B cell (primary cell): Measurements from ENCODE around the gene IL1RAPL1. TPM values are rescaled to one million over a fixed set of nuclear protein-coding genes. Genes with fewer than 3 reads are reported as not detected.

Experiments used
- ATAC-seq: fragments of 200-7000 bp; cut with Tn5 transposase; one replicate; pipeline ENCODE4 v1.10.0; 2021; ENCODE audit warnings: low read depth, mild to moderate bottlenecking, moderate number of reproducible peaks, moderate library complexity
- CTCF ChIA-PET: fragments of 350-600 bp; sonication (Branson Sonifier 250); formaldehyde crosslinking; loops from one replicate; lab custom pipeline; 2021; ENCODE audit warnings: antibody characterized with exemption, inconsistent platforms; lab: Charles Lee
- POLR2A ChIA-PET: fragments of 350-600 bp; sonication (Branson Sonifier 250); formaldehyde crosslinking; loops from one replicate; lab custom pipeline; 2021; ENCODE audit warnings: antibody characterized with exemption; lab: Charles Lee
- DNase-seq: peaks from one replicate; pipeline ENCODE4 v3.0.0; 2013
- H2AFZ ChIP-seq: 2 replicates; pipeline ENCODE4 v1.6.1; 2012; ENCODE audit warnings: mild to moderate bottlenecking, low read depth, low read length; ENCODE audit not compliant: insufficient read depth, poor library complexity, severe bottlenecking
- H3K27ac ChIP-seq, 2 donors: 1 replicate in 1 of 2; 2 replicates in 1 of 2; pipeline ENCODE4 v1.5.1; 2012 to 2013; ENCODE audit warnings: low read length in 2 of 2, mild to moderate bottlenecking in 2 of 2, moderate library complexity in 1 of 2
- H3K27me3 ChIP-seq, 4 experiments: fragments of 200-600 bp in 1 of 4; sonication (generic) in 1 of 4; replicated peaks in 1 of 4; 1 replicate in 2 of 4; 2 replicates in 2 of 4; pipeline versions ENCODE4 v1.6.1 to v1.7.0; 2013 to 2016; ENCODE audit warnings: low read length in 3 of 4, mild to moderate bottlenecking in 2 of 4, mixed read lengths in 1 of 4, moderate library complexity in 1 of 4; ENCODE audit not compliant: insufficient read depth in 4 of 4, control insufficient read depth in 3 of 4; ENCODE audit errors: control extremely low read depth in 1 of 4
- H3K36me3 ChIP-seq, 2 experiments: replicated peaks in 1 of 2; 1 replicate in 1 of 2; 2 replicates in 1 of 2; pipeline versions ENCODE4 v1.6.1 to v1.7.1; 2013; ENCODE audit warnings: low read length in 1 of 2; ENCODE audit not compliant: insufficient read depth in 2 of 2, control insufficient read depth in 1 of 2; ENCODE audit errors: control extremely low read depth in 1 of 2, extremely low read depth in 1 of 2
- H3K4me1 ChIP-seq, 2 donors: fragments of 200-600 bp in 1 of 2; sonication (generic) in 1 of 2; 1 replicate in 1 of 2; 2 replicates in 1 of 2; pipeline versions ENCODE4 v1.5.1 to v1.6.1; 2013 to 2017; ENCODE audit warnings: low read length in 2 of 2; ENCODE audit not compliant: control insufficient read depth in 2 of 2, insufficient read depth in 2 of 2
- H3K4me2 ChIP-seq: replicated peaks from 2 replicates; pipeline ENCODE3; 2012; ENCODE audit warnings: mild to moderate bottlenecking, low read depth, low read length; ENCODE audit not compliant: poor library complexity, severe bottlenecking
- H3K4me3 ChIP-seq, 5 experiments: fragments of 200-600 bp in 1 of 5; sonication (generic) in 1 of 5; 1 replicate in 3 of 5; 2 replicates in 2 of 5; pipeline versions ENCODE4 v1.5.1 to v1.7.0; 2011 to 2016; ENCODE audit warnings: low read length in 4 of 5, mild to moderate bottlenecking in 4 of 5, low read depth in 2 of 5, control low read depth in 1 of 5, moderate library complexity in 1 of 5; ENCODE audit not compliant: insufficient read depth in 1 of 5; ENCODE audit errors: control extremely low read depth in 1 of 5, extremely low read depth in 1 of 5
- H3K79me2 ChIP-seq: fragments of 200-600 bp; sonication (generic); one replicate; pipeline ENCODE4 v1.6.0; 2016; ENCODE audit warnings: low read length; ENCODE audit not compliant: control insufficient read depth, insufficient read depth
- H3K9ac ChIP-seq: fragments of 200-600 bp; sonication (generic); 2 replicates; pipeline ENCODE4 v1.6.1; 2017; ENCODE audit warnings: mild to moderate bottlenecking, low read length, moderate library complexity
- H3K9me3 ChIP-seq, 3 donors: one replicate each; pipeline versions ENCODE4 v1.6.1 to v1.7.1; 2013; ENCODE audit warnings: low read length in 2 of 3; ENCODE audit not compliant: control insufficient read depth in 2 of 3, insufficient read depth in 1 of 3; ENCODE audit errors: control extremely low read depth in 1 of 3
- H4K20me1 ChIP-seq: 2 replicates; pipeline ENCODE4 v1.6.0; 2012; ENCODE audit warnings: mild to moderate bottlenecking, low read length; ENCODE audit not compliant: insufficient read depth, control insufficient read depth, poor library complexity, severe bottlenecking
- H3K27ac Mint-ChIP-seq: one replicate; pipeline ENCODE4 v1.8.0; 2021; ENCODE audit warnings: mixed read lengths
- H3K27me3 Mint-ChIP-seq: one replicate; pipeline ENCODE4 v1.8.0; 2021; ENCODE audit warnings: mixed read lengths
- H3K4me1 Mint-ChIP-seq: one replicate; pipeline ENCODE4 v1.8.0; 2021; ENCODE audit warnings: mixed read lengths
- H3K4me3 Mint-ChIP-seq: one replicate; pipeline ENCODE4 v1.8.0; 2021; ENCODE audit warnings: mixed read lengths
- H3K9me3 Mint-ChIP-seq: one replicate; pipeline ENCODE4 v1.8.0; 2022; ENCODE audit warnings: mixed read lengths; ENCODE audit not compliant: insufficient read depth
- CTCF ChIP-seq: fragments of 200-600 bp; IDR thresholded peaks from one replicate; pipeline ENCODE4 v1.8.0; 2022; ENCODE audit warnings: antibody characterized with exemption, mild to moderate bottlenecking
- EZH2 ChIP-seq: IDR thresholded peaks from 2 replicates; pipeline ENCODE4 v1.6.1; 2012; ENCODE audit warnings: borderline replicate concordance, low read depth, mild to moderate bottlenecking, moderate library complexity, low read length; ENCODE audit not compliant: insufficient read depth, poor library complexity, severe bottlenecking
- WGBS: methylation state at CpG from one replicate; pipeline ENCODE4 v1.1.5; 2013; ENCODE audit warnings: missing lambda C conversion rate; ENCODE audit not compliant: insufficient coverage; 5-methylcytosine and 5-hydroxymethylcytosine counted together
- intact Hi-C: fragments of 100-400 bp; cut with micrococcal nuclease; formaldehyde crosslinking; loops from one replicate; pipeline ENCODE4 v1.10.0; 2022
- polyA plus RNA-seq: library from polyadenylated mRNA; depleted of rRNA; stranded (reverse); fragments of >200 nt; gene quantifications from 2 replicates; pipeline ENCODE4 v1.2.3, GENCODE V29; 2012
- total RNA-seq, 2 donors: library from RNA; stranded (reverse); fragments of 120-200 nt in 1 of 2; gene quantifications; 1 replicate in 1 of 2; 2 replicates in 1 of 2; pipeline versions ENCODE4 v1.2.3 to v1.2.4, GENCODE V29; 2013 to 2022

IL1RAPL1 gene
- total and polyA plus RNA-seq, 2 donors (not counting 1 experiment from before 2014, with no cell fraction given) = not detected

- CTCF ChIA-PET = no interaction called here
- WGBS = no CpG with 5 or more reads among the region's 2 CpGs
- H3K4me1 Mint-ChIP-seq = no peaks in the 10 kb centered on the region
These were observed 698.4 kb downstream of the IL1RAPL1 start for GRCh38 chrX:29285664-29286063.

More at GRCh38 chrX:29285664-29286063, 698.4 kb downstream of the IL1RAPL1 start:
- no peak overlapping the region for H2AFZ ChIP-seq
- H3K4me3 ChIP-seq = no peak overlapping the region
- no peak overlapping the region for H3K4me2 ChIP-seq
- no peaks in the 10 kb centered on the region for H3K4me1 ChIP-seq
- Mint-ChIP-seq H3K27ac (no peak overlapping the region), H3K27me3 (no peaks in the 10 kb centered on the region), H3K9me3 (no peaks in the 10 kb centered on the region), H3K4me3 (no peak overlapping the region)
- H3K36me3 ChIP-seq = no peaks in the 10 kb centered on the region
- ATAC-seq = no peak
- no peaks in the 10 kb centered on the region for H3K27me3 ChIP-seq
- POLR2A ChIA-PET = no interaction called here
- intact Hi-C loops = no loop called here
- H4K20me1 ChIP-seq = no peaks in the 10 kb centered on the region
- DNase-seq = no peak
- no peaks in the 10 kb centered on the region for H3K9me3 ChIP-seq
- TF ChIP-seq CTCF (no peak), EZH2 (no peak)
- H3K27ac ChIP-seq = no peak overlapping the region
- H3K79me2 ChIP-seq = no peaks in the 10 kb centered on the region
- no peak overlapping the region for H3K9ac ChIP-seq
